Measurements from ENCODE around the gene ZNF628. TPM values are rescaled to one million over a fixed set of nuclear protein-coding genes. Genes with fewer than 3 reads are reported as not detected.

The ZNF628 gene
- total and polyA plus RNA-seq, 2 of the 8 experiments (the other 6 are each of a cell fraction or from before 2014, with no cell fraction given), result 1.7 to 10.8 TPM

- peak overlapping the region in 1 of 4 experiments; percentile 25; a peak in 1 of 8 replicates for H3K4me3 ChIP-seq (ENCODE audit: extremely low read depth in 1 of 4, insufficient read depth in 2 of 4, low read depth in 3 of 4, low read length in 4 of 4)
- TF ChIP-seq PHF8 (conservative IDR thresholded peaks at IDR 0.05; ENCODE audit: low read depth, low read length) (no peak), E2F6 (IDR thresholded peaks at IDR 0.05) (0 out of 2 replicates have a peak, but pooled peaks have one; percentile 7)
- H3K79me1 ChIP-seq (ENCODE audit: low read depth, low read length), result peaks cover 13% of the 10 kb centered on the region
- peak overlapping the region; percentile 42; the same call in 1 of the 2 replicates for H4K8ac ChIP-seq (ENCODE audit: extremely low read depth, insufficient read depth, low read length)
- FAIRE-seq (no peak), DNase-seq (ENCODE audit: low read depth in 1 of 2, low spot score in 2 of 2) (no peak)
- ChIA-PET POLR2A (ENCODE audit: partially characterized antibody) (interaction anchor here (0.6 to 4.9 kb wide), 5 partner anchors 8 to 19 kb away, joined by 3 to 27 read pairs (median 3); no protein-coding TSS in a partner anchor), CTCF (ENCODE audit: partially characterized antibody) (interaction anchor here (0.9 to 2.8 kb wide), 2 partner anchors 14 to 22 kb away, joined by 3 to 20 read pairs; no protein-coding TSS in a partner anchor)
- no peak overlapping the region for H2AK5ac ChIP-seq (ENCODE audit: low read depth, low read length)
- H3K4ac ChIP-seq (replicated peaks; ENCODE audit: insufficient read length, low read depth, low read length), result no peak overlapping the region
- peak overlapping the region; percentile 60; the same call in 1 of the 2 replicates for H3K18ac ChIP-seq (ENCODE audit: extremely low read depth, low read length)
- peaks cover 0 to 5% of the 10 kb centered on the region in 2 experiments for H4K20me1 ChIP-seq (replicated peaks in 1 of 2; ENCODE audit: control insufficient read depth in 1 of 2, insufficient read depth in 2 of 2, low read length in 2 of 2)
- no peaks in the 10 kb centered on the region for H3K9me3 ChIP-seq (ENCODE audit: insufficient read depth in 2 of 2, low read depth in 1 of 2, low read length in 1 of 2)
- H2BK20ac ChIP-seq (ENCODE audit: low read length), result no peak overlapping the region
- H4K91ac ChIP-seq (replicated peaks; ENCODE audit: insufficient read length, low read length), result no peak overlapping the region
- peaks cover 0 to 10% (median 0%) of the 10 kb centered on the region in 4 experiments; a peak in 2 of 8 replicates for H3K36me3 ChIP-seq (ENCODE audit: control insufficient read depth in 2 of 4, insufficient read depth in 4 of 4, low read length in 3 of 4)
- peaks cover 0 to 23% of the 10 kb centered on the region in 2 experiments; a peak in 2 of 4 replicates for H3K79me2 ChIP-seq (ENCODE audit: control insufficient read depth in 1 of 2, insufficient read depth in 2 of 2, low read length in 2 of 2)
- H2BK15ac ChIP-seq (ENCODE audit: low read length), result no peak overlapping the region
- H2BK120ac ChIP-seq (replicated peaks; ENCODE audit: low read depth, low read length), result no peak overlapping the region
- H2BK12ac ChIP-seq (ENCODE audit: low read depth, low read length), result no peak overlapping the region
- H3K27ac ChIP-seq (ENCODE audit: low read depth, low read length), result no peak overlapping the region
- no peaks in the 10 kb centered on the region for H3K27me3 ChIP-seq (replicated peaks in 1 of 4; ENCODE audit: control insufficient read depth in 3 of 4, extremely low read depth in 1 of 4, insufficient read depth in 3 of 4, low read length in 3 of 4)
- H3K4me1 ChIP-seq (replicated peaks in 1 of 4; ENCODE audit: control insufficient read depth in 3 of 4, insufficient read depth in 4 of 4, low read length in 3 of 4), result peaks cover 0 to 24% (median 16%) of the 10 kb centered on the region in 4 experiments; a peak in 6 of 7 replicates
- H2AFZ ChIP-seq (ENCODE audit: low read length), result no peak overlapping the region
- peak overlapping the region; percentile 1 to 53; a peak in 3 of 4 replicates for H3K4me2 ChIP-seq (ENCODE audit: insufficient read depth in 1 of 2, low read depth in 2 of 2, low read length in 2 of 2)
- H4K5ac ChIP-seq (ENCODE audit: insufficient read length, low read depth, low read length), result no peak overlapping the region
- no peak overlapping the region for H3K9ac ChIP-seq (replicated peaks in 1 of 4; ENCODE audit: extremely low read depth in 1 of 4, low read depth in 3 of 4, low read length in 3 of 4)
- no peak overlapping the region for H2BK5ac ChIP-seq (ENCODE audit: low read depth, low read length)
- H3K23me2 ChIP-seq (ENCODE audit: low read depth, low read length), result peaks cover 10% of the 10 kb centered on the region
- WGBS, 2 experiments (ENCODE audit: extremely low coverage in 1 of 2, insufficient coverage in 1 of 2, insufficient read length in 1 of 2, insufficient replicate concordance in 2 of 2, low coverage in 1 of 2, low lambda C conversion rate in 2 of 2, missing lambda C conversion rate in 1 of 2), result 20% methylated on average over 2 of the region's 40 CpGs; no CpG with 5 or more reads in 1 of the 2 experiments
- no peak overlapping the region for H3K14ac ChIP-seq (ENCODE audit: insufficient read length)
- H3K23ac ChIP-seq (ENCODE audit: insufficient read length), result no peak overlapping the region
- H3K56ac ChIP-seq (replicated peaks; ENCODE audit: insufficient read length, low read depth, low read length), result no peak overlapping the region
Measured at GRCh38 chr19:55481794-55482155, 5.4 kb downstream of the ZNF628 start.
